ENCODE results near the gene PDE7B.

PDE7B gene

DNA sequence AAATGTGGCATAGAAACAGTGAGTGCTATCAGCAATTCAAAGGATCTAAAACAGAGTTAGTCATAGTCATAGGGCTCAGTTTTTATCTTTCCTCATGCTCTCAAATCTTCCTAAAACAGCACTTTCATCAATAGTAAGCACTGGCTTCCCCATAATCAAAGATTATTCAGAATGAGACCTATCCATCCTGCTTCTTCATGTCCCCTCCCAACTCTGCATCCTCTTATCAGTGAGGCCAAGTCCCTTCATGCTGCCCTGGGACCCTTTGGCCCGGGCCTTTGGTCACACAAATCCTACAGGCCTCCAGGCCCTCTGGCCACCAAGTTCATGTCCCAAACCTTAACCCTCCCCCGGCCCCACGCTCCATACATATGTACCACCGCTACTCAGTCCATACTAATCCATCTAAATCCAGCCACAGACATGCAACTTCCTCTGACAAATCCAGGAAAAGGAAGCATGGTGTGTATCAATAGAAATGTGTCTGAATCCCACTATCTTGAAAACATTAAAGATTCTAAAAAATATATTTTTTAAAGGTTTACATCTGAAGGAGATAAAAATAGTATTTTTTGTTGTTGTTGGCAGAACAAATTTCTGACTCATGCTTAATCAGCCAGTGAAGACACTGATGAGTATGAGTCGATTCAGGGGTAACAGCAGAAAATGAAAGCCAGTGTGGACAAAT, 143.5 kb downstream of the PDE7B start:
- no peak for DNase-seq

GRCh38 chr6:135995545-135995898, 144.0 kb downstream of the PDE7B start:
- no peak for DNase-seq

GRCh38 chr6:135996668-135997067, 145.2 kb downstream of the PDE7B start:
- no peak for DNase-seq

GRCh38 chr6:135999393-135999792, 147.9 kb downstream of the PDE7B start:
- DNase-seq = no peak

DNA sequence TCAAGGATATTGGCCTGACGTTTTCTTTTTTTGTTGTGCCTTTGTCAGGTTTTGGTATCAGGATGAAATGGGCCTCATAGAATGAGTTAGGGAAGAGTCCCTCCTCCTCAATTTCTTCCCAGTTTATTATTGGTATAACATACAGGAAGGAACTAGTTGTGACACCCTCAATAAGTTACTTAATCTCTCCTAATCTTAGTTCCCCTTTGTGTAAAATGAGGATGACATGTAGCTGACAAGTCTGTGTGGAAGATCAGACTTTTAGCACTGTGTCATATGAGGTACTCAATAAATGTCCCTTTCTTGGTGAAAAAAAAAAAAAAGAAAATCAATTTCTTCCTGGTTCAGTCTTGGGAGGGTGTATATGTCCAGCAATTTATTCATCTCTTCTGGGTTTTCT, 155.8 kb downstream of the PDE7B start:
- DNase-seq = no peak

- no peak for DNase-seq
These were observed 160.0 kb downstream of the PDE7B start for GRCh38 chr6:136011475-136011874.

- DNase-seq = no peak
These were observed 160.8 kb downstream of the PDE7B start for GRCh38 chr6:136012198-136012887.

DNA sequence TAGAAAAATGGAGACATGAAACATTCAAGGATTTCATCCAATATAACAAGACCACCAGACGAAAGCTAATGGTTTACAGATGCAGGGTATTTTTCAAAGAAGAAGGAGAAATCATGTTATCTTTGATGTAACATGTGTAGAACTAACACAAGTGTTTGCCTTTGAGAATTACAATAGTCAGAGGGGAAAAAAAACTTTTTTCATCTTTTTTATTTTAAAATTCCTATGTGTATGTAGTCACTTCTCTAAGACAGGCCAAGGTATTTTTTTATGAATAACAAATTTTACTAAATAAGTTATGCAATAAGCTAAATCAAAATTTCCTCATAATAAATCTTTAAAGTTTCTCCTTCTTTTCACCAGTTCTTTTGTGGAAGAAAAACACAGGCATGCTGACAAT, 161.4 kb downstream of the PDE7B start:
- no peak for DNase-seq

DNA sequence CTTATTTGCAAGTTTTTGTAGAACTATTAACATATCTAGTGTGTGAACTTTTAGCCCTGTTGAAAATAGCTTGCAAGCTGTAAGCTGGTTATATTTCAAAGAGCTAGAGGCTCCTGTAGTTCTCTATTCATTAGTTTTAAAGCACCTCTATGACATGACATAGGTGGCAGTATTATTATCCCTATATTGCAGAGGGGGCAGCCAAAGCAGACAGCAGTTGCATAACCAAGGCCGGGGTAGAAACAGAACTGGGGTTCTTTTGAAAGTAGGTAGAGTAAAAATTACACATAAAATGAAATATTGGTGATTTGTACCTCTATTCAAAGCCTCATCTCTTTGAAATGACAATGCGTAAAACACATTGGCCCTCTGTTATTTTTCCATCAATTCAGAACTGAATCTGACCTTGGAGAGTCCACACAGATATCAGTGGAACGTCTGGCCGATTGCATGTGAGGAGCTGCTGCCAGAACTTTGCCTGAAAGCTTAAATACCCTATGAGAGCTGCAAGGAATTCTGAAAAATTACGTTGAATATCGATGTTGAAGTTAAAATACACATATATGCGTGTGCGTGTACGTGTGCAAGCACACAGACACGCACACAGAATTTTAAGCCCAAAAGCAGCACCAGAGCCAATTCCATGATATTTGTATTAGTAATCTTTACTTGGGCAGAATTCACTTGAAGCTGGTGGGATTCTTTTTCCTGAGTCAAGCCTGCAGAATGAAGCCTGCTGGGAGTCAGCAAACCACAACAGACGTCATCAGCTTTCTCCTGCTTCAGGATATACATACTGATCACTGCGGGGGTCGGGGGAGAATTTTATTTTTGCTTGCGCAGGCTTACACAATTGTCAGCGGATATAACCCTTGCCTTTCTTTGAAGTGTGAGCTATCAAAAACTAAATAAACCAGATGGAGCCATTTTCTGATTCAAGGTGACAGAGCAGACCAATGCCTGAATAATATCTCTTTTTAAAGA, 163.2 kb downstream of the PDE7B start:
- no peak for DNase-seq

GRCh38 chr6:136015531-136015930, 164.0 kb downstream of the PDE7B start:
- DNase-seq = no peak

DNA sequence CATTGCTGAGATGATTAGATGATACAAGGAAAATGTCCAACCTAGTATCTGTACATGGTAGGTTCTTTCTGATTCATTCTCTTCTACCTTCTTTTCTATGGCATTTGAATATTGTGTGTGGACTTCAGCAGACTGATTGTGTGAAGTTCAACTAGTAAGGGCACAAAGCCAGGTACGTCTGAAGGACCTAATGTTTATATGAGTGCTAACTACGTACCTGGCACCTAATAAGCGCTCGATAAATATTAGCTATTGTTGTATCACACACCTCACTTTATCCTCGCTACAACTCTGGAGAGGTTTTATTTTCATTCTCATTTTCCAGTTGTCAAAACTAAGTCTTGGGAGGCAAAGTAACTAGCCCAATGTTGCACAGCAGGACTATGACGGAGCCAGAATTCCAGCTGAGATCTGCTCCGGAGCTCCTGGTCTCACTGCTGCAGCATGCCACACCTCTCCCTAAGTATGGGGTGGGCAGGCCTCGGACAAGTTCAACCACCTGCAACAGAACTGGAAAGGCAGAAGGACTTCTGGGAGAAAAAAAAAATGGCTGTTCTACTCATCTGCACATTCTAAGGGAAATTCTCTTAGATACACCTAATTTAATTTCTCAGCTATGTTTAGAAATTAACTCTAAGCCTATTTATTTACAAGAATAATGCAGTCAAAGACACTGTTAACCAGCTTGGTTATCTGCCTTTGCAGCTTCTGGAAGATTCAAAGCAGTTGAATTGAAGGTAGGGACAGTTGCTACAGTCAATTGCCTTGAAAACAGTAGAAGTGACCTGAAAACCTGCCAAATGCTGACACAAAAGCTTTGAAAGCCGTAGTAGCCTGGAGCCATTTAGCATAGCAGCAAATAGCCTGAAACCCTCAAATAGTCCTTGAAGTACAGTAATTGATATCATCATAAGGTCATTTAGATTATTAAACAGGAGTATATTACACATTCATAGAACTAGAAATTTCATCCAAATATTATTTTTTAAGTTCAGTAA, 165.0 kb downstream of the PDE7B start:
- no peak for DNase-seq

DNA sequence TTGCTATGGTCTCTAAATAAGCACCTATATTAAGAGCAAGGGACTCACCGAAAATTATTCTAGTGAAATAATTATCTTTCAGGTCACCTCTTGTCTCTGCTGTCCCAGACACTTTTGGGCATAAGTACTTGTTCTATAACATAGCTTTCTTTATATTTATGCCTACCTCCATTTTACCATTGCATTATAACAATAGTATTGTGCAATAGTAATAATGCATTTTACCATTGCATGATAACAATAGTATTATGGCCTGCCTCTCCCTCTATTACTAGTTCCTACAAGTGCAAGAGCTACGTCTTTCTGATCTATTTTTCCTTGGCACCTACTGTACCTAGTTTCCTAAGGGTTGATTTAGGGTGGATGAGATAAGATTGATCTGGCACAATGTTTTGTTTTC, 169.2 kb downstream of the PDE7B start:
- DNase-seq = no peak

DNA sequence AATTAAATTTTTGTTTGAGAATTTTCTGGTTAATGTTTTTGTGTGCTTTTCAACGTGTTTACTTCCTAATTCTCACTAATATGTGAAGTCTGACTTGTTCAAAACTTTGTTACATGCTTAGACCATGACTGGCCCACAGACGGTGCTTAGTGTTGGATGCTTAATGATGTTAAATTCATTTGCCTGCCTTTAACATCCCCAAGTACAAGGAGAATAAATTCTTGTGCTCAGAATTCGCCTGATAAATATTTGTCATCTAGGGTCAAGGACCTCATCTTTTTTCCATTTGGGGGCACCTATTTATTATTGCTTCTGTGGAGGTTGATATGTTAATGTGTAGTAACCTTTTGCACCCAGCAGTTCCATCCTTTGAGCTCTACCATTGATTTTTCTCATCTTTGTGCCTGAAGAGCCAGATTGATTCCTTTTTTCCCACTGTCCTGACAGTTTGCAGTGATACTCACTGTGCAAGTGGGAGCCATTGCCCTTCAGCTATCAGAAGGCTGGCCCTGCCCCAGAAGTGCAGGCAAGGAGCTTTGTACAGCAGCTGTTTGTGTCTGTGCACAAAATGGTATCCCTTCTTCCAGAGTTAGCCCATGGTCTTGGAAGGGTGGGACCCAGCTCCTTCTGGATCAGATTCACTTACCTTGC, 170.8 kb downstream of the PDE7B start:
- no peak for DNase-seq

DNA sequence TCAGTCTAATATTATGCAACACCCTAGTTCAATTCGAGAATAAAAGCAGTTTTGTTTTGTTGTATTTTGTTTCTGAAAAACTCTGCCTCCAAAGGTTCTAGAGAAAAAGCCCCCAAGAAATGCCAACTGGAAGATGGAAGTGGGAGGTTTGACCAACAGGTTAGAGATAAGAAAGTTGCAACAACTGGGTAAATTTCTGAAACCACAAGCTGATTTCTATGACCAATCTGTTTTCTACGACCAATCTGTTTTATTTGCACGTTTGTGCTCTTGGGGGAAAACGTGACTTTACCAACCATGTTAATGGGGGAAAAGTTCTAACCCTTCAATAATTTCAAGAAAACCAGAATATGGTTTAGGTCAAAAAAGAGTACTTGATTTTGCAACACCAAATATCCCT, 173.2 kb downstream of the PDE7B start:
- DNase-seq = no peak

- no peak for DNase-seq
These were observed 174.2 kb downstream of the PDE7B start for GRCh38 chr6:136025736-136026135.

GRCh38 chr6:136030131-136030530, 178.6 kb downstream of the PDE7B start:
- no peak for DNase-seq

DNA sequence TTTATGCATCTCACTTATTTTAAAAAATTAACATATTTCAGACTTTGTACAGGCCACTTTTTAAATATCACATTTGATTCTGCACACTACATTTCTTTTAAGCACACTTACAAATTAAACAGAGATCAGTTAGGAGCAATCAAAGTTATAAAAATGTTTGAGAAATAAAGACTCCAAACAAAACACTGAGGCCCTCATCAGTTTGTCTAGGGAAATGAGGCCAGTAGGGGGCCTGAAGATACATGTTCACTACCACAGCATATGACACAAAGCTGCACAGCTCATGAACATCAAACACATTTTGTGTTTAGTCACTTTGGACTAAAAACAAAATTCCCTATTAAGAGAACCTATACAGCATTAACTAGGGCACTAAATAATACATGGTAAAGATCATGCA, 180.5 kb downstream of the PDE7B start:
- no peak for DNase-seq

GRCh38 chr6:136033416-136033815, 181.9 kb downstream of the PDE7B start:
- DNase-seq = no peak

DNA sequence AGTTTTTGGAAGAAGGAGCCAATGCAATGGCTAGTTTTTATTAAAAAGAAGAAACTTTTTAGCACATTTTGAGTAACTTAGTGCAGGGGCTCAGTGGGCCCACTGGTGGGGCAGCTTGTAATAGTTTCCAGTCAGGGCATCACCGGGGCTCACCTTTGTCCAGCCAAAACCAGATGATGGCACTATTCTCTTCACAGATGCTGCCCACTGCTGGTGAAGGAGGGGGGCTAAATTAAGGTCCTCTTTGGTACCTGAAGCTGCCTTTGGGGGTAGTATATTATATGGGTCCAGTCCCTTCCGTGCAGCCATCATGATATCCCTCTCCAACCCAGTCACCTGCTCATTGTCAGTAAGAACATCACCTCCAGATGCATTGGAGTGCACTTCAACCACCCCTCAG, 182.9 kb downstream of the PDE7B start:
- DNase-seq = no peak

DNA sequence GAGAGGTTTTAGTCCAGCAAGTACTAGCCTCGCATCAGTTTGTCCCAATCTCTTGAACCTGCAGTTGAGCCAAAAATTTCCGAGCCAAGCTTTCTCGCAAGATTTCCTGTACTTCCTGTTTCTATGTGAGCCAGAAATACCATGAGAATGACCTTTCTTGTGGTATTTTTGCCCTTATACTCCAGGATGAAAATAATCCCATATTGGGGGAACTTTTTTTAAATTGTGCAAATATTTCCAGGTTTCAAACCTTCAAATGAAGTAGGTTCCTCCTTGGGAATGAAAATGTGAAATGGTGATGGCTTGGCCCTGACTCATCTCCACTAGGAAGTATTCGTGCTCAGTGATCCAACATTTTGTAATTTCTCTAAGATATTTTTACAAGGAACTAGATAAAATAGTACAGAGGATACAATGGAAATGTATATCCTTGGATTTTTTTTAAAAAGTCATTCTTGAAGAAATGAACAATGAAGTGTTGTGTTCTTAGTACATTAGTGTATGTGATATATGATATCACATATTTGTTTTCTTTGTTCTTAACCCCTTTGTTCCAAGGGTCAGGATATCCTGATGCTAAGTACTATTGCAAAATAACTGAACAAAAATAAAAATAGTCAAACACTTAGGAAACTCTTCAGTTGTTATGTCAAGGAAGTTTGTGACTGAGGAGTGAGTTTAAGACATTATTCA, 184.0 kb downstream of the PDE7B start:
- no peak for DNase-seq

- no peak for DNase-seq
These were observed 184.5 kb downstream of the PDE7B start for GRCh38 chr6:136036071-136036380.

Measured in activated effector memory CD4-positive, alpha-beta T cell treated with anti-CD3 and anti-CD28 coated beads, Interleukin-2, amount 50 U/mL, for 16 hours (primary cell).